ENCODE measurements around the gene MUC2. TPM values are rescaled to one million over a fixed set of nuclear protein-coding genes. Genes with fewer than 3 reads are reported as not detected.

Gene MUC2
- total RNA-seq, 1 experiment from 2014 or later = 0.04 TPM

DNA sequence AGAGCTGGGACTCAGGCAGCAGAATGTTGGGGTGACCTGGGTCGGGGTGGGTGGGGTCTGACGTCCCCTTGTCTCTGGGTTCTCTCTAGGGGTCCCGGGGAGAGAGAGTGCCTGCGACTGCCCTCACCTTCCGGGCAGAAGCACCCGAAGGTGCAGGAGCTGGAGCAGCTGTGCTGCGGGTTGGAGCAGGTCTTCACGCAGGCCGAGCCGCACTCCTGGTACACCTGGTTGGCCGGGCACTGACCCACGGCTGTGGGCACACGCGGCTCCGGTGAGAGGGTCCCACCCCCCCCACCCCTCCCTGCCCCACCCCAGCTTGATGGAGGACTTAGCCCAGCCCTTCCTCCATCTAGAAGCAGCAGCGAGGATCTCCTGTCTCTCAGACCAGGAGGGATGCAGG lies 44.6 kb upstream of the MUC2 start:
- no peaks in the 10 kb centered on the region for H3K9me3 ChIP-seq (ENCODE audit: insufficient read depth, low read depth)
- no peaks in the 10 kb centered on the region for H3K9me2 ChIP-seq (ENCODE audit: insufficient read depth)
- POLR2A ChIA-PET (ENCODE audit: unreplicated experiment) = no interaction called here
- no peaks in the 10 kb centered on the region for H3K79me2 ChIP-seq (ENCODE audit: low read depth)
- no peaks in the 10 kb centered on the region for H4K20me1 ChIP-seq (ENCODE audit: insufficient read depth)
- intact Hi-C loops (cut with micrococcal nuclease; ENCODE audit: unreplicated experiment) = no loop called here
- no peak overlapping the region for H3K27ac ChIP-seq
- no peak overlapping the region for H3K4me3 ChIP-seq
- no peak for DNase-seq
- BruUV-seq (replicated peaks) = no TSS peak
- H3F3A ChIP-seq (ENCODE audit: insufficient read depth, low read depth) = no peaks in the 10 kb centered on the region
- CTCF ChIA-PET = no interaction called here
- H3K27me3 ChIP-seq (ENCODE audit: insufficient read depth, low read depth) = no peaks in the 10 kb centered on the region
- H2AFZ ChIP-seq = no peak overlapping the region
- no peak for TF ChIP-seq EZH2 (IDR thresholded peaks at IDR 0.05; ENCODE audit: low read depth)
- TF ChIP-seq, protein P1, sequence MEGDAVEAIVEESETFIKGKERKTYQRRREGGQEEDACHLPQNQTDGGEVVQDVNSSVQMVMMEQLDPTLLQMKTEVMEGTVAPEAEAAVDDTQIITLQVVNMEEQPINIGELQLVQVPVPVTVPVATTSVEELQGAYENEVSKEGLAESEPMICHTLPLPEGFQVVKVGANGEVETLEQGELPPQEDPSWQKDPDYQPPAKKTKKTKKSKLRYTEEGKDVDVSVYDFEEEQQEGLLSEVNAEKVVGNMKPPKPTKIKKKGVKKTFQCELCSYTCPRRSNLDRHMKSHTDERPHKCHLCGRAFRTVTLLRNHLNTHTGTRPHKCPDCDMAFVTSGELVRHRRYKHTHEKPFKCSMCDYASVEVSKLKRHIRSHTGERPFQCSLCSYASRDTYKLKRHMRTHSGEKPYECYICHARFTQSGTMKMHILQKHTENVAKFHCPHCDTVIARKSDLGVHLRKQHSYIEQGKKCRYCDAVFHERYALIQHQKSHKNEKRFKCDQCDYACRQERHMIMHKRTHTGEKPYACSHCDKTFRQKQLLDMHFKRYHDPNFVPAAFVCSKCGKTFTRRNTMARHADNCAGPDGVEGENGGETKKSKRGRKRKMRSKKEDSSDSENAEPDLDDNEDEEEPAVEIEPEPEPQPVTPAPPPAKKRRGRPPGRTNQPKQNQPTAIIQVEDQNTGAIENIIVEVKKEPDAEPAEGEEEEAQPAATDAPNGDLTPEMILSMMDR (conservative IDR thresholded peaks at IDR 0.05) = no peak
- H3K36me3 ChIP-seq (ENCODE audit: low read depth) = no peaks in the 10 kb centered on the region
- H3K4me2 ChIP-seq = no peak overlapping the region
- no peaks in the 10 kb centered on the region for H3K4me1 ChIP-seq (replicated peaks; ENCODE audit: insufficient read depth)

DNA sequence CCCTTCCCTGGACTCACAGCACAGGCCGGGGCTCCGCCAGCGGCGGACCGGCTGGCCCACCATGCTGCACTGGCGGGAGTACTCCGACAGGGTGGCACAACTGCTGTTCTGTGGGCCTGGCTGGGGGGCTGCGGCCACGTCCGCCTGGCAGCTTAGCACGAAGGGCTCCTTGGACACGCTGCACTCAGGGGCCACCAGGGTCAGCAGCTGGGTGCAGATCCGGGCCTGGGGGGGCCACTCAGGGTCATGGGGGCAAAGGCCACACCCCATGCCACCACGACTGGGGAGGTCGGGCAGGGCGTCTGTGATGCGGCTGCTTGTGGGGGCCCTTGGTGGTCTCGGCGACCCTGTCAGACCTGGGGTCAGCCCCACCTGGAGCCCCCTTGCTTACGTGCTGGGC lies 44.1 kb upstream of the MUC2 start:
- BruUV-seq (replicated peaks) = no TSS peak
- Histone ChIP-seq H3K4me2 (no peak overlapping the region), H3K9me3 (ENCODE audit: insufficient read depth, low read depth) (no peaks in the 10 kb centered on the region), H3F3A (ENCODE audit: insufficient read depth, low read depth) (no peaks in the 10 kb centered on the region), H3K27me3 (ENCODE audit: insufficient read depth, low read depth) (no peaks in the 10 kb centered on the region), H3K4me3 (no peak overlapping the region), H3K79me2 (ENCODE audit: low read depth) (no peaks in the 10 kb centered on the region), H2AFZ (no peak overlapping the region), H3K27ac (no peak overlapping the region), H3K36me3 (ENCODE audit: low read depth) (no peaks in the 10 kb centered on the region), H3K4me1 (replicated peaks; ENCODE audit: insufficient read depth) (no peaks in the 10 kb centered on the region), H3K9me2 (ENCODE audit: insufficient read depth) (no peaks in the 10 kb centered on the region), H4K20me1 (ENCODE audit: insufficient read depth) (no peaks in the 10 kb centered on the region)
- CTCF ChIA-PET = no interaction called here
- DNase-seq = no peak
- POLR2A ChIA-PET (ENCODE audit: unreplicated experiment) = no interaction called here
- no peak for TF ChIP-seq EZH2 (IDR thresholded peaks at IDR 0.05; ENCODE audit: low read depth)
- TF ChIP-seq, protein P1 (conservative IDR thresholded peaks at IDR 0.05) = no peak
- intact Hi-C loops (cut with micrococcal nuclease; ENCODE audit: unreplicated experiment) = no loop called here

DNA sequence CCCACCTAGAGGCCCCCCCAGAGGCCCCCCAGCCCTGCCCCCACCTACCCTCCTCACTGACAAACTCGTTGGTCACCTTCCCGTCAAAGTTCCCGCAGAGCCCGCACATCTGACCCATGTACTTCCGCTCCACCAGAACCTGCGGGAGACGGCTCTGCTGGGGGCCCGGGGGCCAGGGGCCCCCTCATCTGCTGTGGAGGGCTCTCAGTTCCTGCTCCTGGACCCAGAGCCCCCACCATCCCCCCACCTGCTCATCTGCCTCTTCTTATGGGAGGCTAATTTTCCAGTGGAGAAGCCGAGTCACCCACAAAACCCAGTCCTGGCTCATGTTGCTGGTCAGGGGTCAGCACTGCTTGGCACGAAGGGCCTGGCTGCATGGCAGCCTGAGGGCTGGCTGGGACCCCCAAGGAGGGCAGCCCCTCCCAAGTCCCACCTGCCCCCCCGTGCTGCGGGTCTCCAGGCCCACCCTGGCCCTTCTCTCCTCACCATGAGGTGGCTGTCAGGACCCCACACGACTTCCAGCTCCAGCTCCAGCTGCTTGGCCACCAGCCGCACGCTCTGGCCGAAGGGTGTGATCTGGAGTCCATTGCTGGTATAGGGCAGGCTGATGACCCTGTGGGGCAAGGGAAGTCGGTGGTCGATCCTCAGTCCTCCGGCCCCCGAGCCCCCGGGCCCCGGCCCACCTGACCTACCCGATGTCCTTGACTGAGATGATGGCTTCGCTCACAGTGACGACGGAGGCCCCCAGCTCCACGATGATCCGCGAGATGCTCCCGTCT lies 43.4 kb upstream of the MUC2 start:
- POLR2A ChIA-PET (ENCODE audit: unreplicated experiment) = no interaction called here
- H3K27me3 ChIP-seq (ENCODE audit: insufficient read depth, low read depth) = no peaks in the 10 kb centered on the region
- no peaks in the 10 kb centered on the region for H3F3A ChIP-seq (ENCODE audit: insufficient read depth, low read depth)
- H3K4me1 ChIP-seq (replicated peaks; ENCODE audit: insufficient read depth) = no peaks in the 10 kb centered on the region
- no peak overlapping the region for H3K4me3 ChIP-seq
- H4K20me1 ChIP-seq (ENCODE audit: insufficient read depth) = no peaks in the 10 kb centered on the region
- H3K27ac ChIP-seq = no peak overlapping the region
- no peaks in the 10 kb centered on the region for H3K9me3 ChIP-seq (ENCODE audit: insufficient read depth, low read depth)
- BruUV-seq (replicated peaks) = no TSS peak
- intact Hi-C loops (cut with micrococcal nuclease; ENCODE audit: unreplicated experiment) = no loop called here
- H3K4me2 ChIP-seq = no peak overlapping the region
- no peak for TF ChIP-seq EZH2 (IDR thresholded peaks at IDR 0.05; ENCODE audit: low read depth)
- TF ChIP-seq, protein P1 (conservative IDR thresholded peaks at IDR 0.05) = no peak
- H3K36me3 ChIP-seq (ENCODE audit: low read depth) = no peaks in the 10 kb centered on the region
- no peaks in the 10 kb centered on the region for H3K79me2 ChIP-seq (ENCODE audit: low read depth)
- H3K9me2 ChIP-seq (ENCODE audit: insufficient read depth) = no peaks in the 10 kb centered on the region
- H2AFZ ChIP-seq = no peak overlapping the region
- no peak for DNase-seq
- CTCF ChIA-PET = no interaction called here

All from PC-9 (cell line).